Esophagus squamous epithelium (tissue), 4 donors: ENCODE results near the gene SIRPD.

Experiments
- CTCF ChIP-seq, 6 experiments: fragments of 450-650 bp in 4 of 6; fragments of 200-600 bp in 2 of 6; sonication (generic) in 2 of 6; IDR thresholded peaks; one replicate each; pipeline ENCODE4 v1.5.1; 2016 to 2019; ENCODE audit warnings: antibody characterized with exemption in 6 of 6, mild to moderate bottlenecking in 4 of 6, moderate library complexity in 4 of 6
- POLR2A ChIP-seq, 4 donors: fragments of 450-650 bp; IDR thresholded peaks; one replicate each; pipeline ENCODE4 v1.6.1; 2017; ENCODE audit warnings: antibody characterized with exemption in 4 of 4, mild to moderate bottlenecking in 4 of 4, moderate library complexity in 3 of 4

- TF ChIP-seq CTCF (IDR thresholded peaks at IDR 0.05) (no peak), POLR2A (IDR thresholded peaks at IDR 0.05) (no peak)
Measured at GRCh38 chr20:1561350-1561749, 3.8 kb upstream of the SIRPD start.
